H1 (cell line): ENCODE measurements around the gene NEDD4L. TPM values are rescaled to one million over a fixed set of nuclear protein-coding genes. Genes with fewer than 3 reads are reported as not detected.

Source experiments
- CTCF ChIA-PET: fragments of 300-600 bp; sonication (Branson Sonifier 250); formaldehyde crosslinking; loops from one replicate; lab custom pipeline; 2021; ENCODE audit not compliant: partially characterized antibody; lab: Charles Lee
- POLR2A ChIA-PET: fragments of 300-600 bp; sonication (Branson Sonifier 250); formaldehyde crosslinking; loops from one replicate; lab custom pipeline; 2021; ENCODE audit warnings: inconsistent platforms; ENCODE audit not compliant: partially characterized antibody; lab: Charles Lee
- DNase-seq, 2 experiments: peaks; one replicate each; pipeline versions ENCODE4 v3.0.0 to v3.0.0-alpha.2; 2010 to 2022; ENCODE audit warnings: low spot score in 2 of 2, low read depth in 1 of 2, mixed read lengths in 1 of 2
- FAIRE-seq: peaks from 2 replicates; lab custom pipeline; 2011; peaks lifted over from hg19 to GRCh38; lab: Jason Lieb, UNC
- H2AFZ ChIP-seq: 2 replicates; pipeline ENCODE4 v1.8.1; 2012; ENCODE audit warnings: low read length, inconsistent platforms
- H2AK5ac ChIP-seq: 2 replicates; pipeline ENCODE4 v1.6.1; 2013; ENCODE audit warnings: low read depth, low read length
- H2BK120ac ChIP-seq: replicated peaks from 2 replicates; pipeline ENCODE3; 2013; ENCODE audit warnings: low read depth, low read length, inconsistent platforms
- H2BK12ac ChIP-seq: 2 replicates; pipeline ENCODE4 v1.6.1; 2013; ENCODE audit warnings: low read depth, low read length
- H2BK15ac ChIP-seq: 2 replicates; pipeline ENCODE4 v1.6.1; 2013; ENCODE audit warnings: low read length
- H2BK20ac ChIP-seq: 2 replicates; pipeline ENCODE4 v1.6.1; 2013; ENCODE audit warnings: low read length
- H2BK5ac ChIP-seq: 2 replicates; pipeline ENCODE4 v1.6.1; 2013; ENCODE audit warnings: low read depth, low read length
- H3K14ac ChIP-seq: 2 replicates; pipeline ENCODE4 v1.6.1; 2013; ENCODE audit warnings: inconsistent platforms; ENCODE audit not compliant: insufficient read length
- H3K18ac ChIP-seq: 2 replicates; pipeline ENCODE4 v1.6.1; 2013; ENCODE audit warnings: low read length; ENCODE audit errors: extremely low read depth
- H3K23ac ChIP-seq: 2 replicates; pipeline ENCODE4 v1.6.1; 2013; ENCODE audit warnings: inconsistent platforms; ENCODE audit not compliant: insufficient read length
- H3K23me2 ChIP-seq: 2 replicates; pipeline ENCODE4 v1.6.1; 2013; ENCODE audit warnings: low read depth, low read length
- H3K27ac ChIP-seq: 2 replicates; pipeline ENCODE4 v1.6.1; 2011; ENCODE audit warnings: low read depth, low read length, inconsistent platforms
- H3K27me3 ChIP-seq, 4 experiments: replicated peaks in 1 of 4; 1 replicate in 1 of 4; 2 replicates in 3 of 4; pipeline versions ENCODE4 v1.6.1 to v1.8.1; 2011 to 2013; ENCODE audit warnings: low read length in 3 of 4, mild to moderate bottlenecking in 3 of 4, inconsistent platforms in 2 of 4, mixed read lengths in 2 of 4, moderate library complexity in 1 of 4; ENCODE audit not compliant: control insufficient read depth in 3 of 4, insufficient read depth in 3 of 4; ENCODE audit errors: extremely low read depth in 1 of 4
- H3K36me3 ChIP-seq, 4 experiments: 2 replicates each; pipeline versions ENCODE4 v1.6.1 to v1.8.1; 2011 to 2013; ENCODE audit warnings: mild to moderate bottlenecking in 4 of 4, low read length in 3 of 4, moderate library complexity in 2 of 4, control low read depth in 1 of 4, inconsistent platforms in 1 of 4; ENCODE audit not compliant: insufficient read depth in 4 of 4, control insufficient read depth in 2 of 4
- H3K4ac ChIP-seq: replicated peaks from 2 replicates; pipeline ENCODE3; 2013; ENCODE audit warnings: low read length, low read depth, mixed read lengths, inconsistent platforms; ENCODE audit not compliant: insufficient read length
- H3K4me1 ChIP-seq, 4 experiments: replicated peaks in 1 of 4; 1 replicate in 1 of 4; 2 replicates in 3 of 4; pipeline versions ENCODE4 v1.6.1 to v1.8.1; 2011 to 2013; ENCODE audit warnings: low read length in 3 of 4, inconsistent platforms in 2 of 4, mixed read lengths in 1 of 4; ENCODE audit not compliant: insufficient read depth in 4 of 4, control insufficient read depth in 3 of 4
- H3K4me2 ChIP-seq, 2 experiments: 2 replicates each; pipeline versions ENCODE4 v1.6.1 to v1.8.1; 2011 to 2013; ENCODE audit warnings: low read depth in 2 of 2, low read length in 2 of 2, control low read depth in 1 of 2, inconsistent platforms in 1 of 2, mild to moderate bottlenecking in 1 of 2; ENCODE audit not compliant: insufficient read depth in 1 of 2
- H3K4me3 ChIP-seq, 4 experiments: fragments of 200-600, 300-600 bp in 1 of 4; sonication (generic), shearing (Covaris generic), sonication (Bioruptor Twin) in 1 of 4; 2 replicates each; pipeline versions ENCODE4 v1.5.1 to v1.8.1; 2011 to 2016; ENCODE audit warnings: low read length in 4 of 4, low read depth in 3 of 4, control low read depth in 2 of 4, inconsistent platforms in 2 of 4, mild to moderate bottlenecking in 2 of 4, mixed read lengths in 1 of 4, moderate library complexity in 1 of 4; ENCODE audit not compliant: insufficient read depth in 2 of 4; ENCODE audit errors: extremely low read depth in 1 of 4
- H3K56ac ChIP-seq: replicated peaks from 2 replicates; pipeline ENCODE3; 2013; ENCODE audit warnings: low read depth, mild to moderate bottlenecking, mixed read lengths, low read length, inconsistent platforms; ENCODE audit not compliant: insufficient read length
- H3K79me1 ChIP-seq: 2 replicates; pipeline ENCODE4 v1.6.1; 2013; ENCODE audit warnings: low read depth, low read length, control low read depth
- H3K79me2 ChIP-seq, 2 experiments: 2 replicates each; pipeline versions ENCODE4 v1.6.1 to v1.8.1; 2012 to 2013; ENCODE audit warnings: low read length in 2 of 2, mild to moderate bottlenecking in 2 of 2, inconsistent platforms in 1 of 2; ENCODE audit not compliant: insufficient read depth in 2 of 2, control insufficient read depth in 1 of 2
- H3K9ac ChIP-seq, 4 experiments: replicated peaks in 1 of 4; 1 replicate in 1 of 4; 2 replicates in 3 of 4; pipeline versions ENCODE4 v1.6.1 to v1.8.1; 2011 to 2013; ENCODE audit warnings: low read depth in 3 of 4, low read length in 3 of 4, control low read depth in 2 of 4, mild to moderate bottlenecking in 2 of 4, moderate library complexity in 2 of 4, inconsistent platforms in 1 of 4; ENCODE audit errors: extremely low read depth in 1 of 4
- H3K9me3 ChIP-seq, 2 experiments: 2 replicates each; pipeline versions ENCODE4 v1.6.1 to v1.8.1; 2012 to 2013; ENCODE audit warnings: mild to moderate bottlenecking in 2 of 2, moderate library complexity in 2 of 2, control low read depth in 1 of 2, inconsistent platforms in 1 of 2, low read depth in 1 of 2, low read length in 1 of 2, mixed read lengths in 1 of 2; ENCODE audit not compliant: insufficient read depth in 2 of 2
- H4K20me1 ChIP-seq, 2 experiments: replicated peaks in 1 of 2; 2 replicates each; pipeline versions ENCODE3 to v1.8.1; 2011 to 2013; ENCODE audit warnings: inconsistent platforms in 2 of 2, low read length in 2 of 2, mild to moderate bottlenecking in 1 of 2; ENCODE audit not compliant: insufficient read depth in 2 of 2, control insufficient read depth in 1 of 2
- H4K5ac ChIP-seq: 2 replicates; pipeline ENCODE4 v1.6.1; 2013; ENCODE audit warnings: low read length, low read depth, mixed read lengths, inconsistent platforms; ENCODE audit not compliant: insufficient read length
- H4K8ac ChIP-seq: 2 replicates; pipeline ENCODE4 v1.8.0; 2013; ENCODE audit warnings: mild to moderate bottlenecking, moderate library complexity, low read length, inconsistent platforms; ENCODE audit not compliant: insufficient read depth; ENCODE audit errors: extremely low read depth
- H4K91ac ChIP-seq: replicated peaks from 2 replicates; pipeline ENCODE3; 2013; ENCODE audit warnings: low read length, mixed read lengths, inconsistent platforms; ENCODE audit not compliant: insufficient read length
- GTF2F1 ChIP-seq: IDR thresholded peaks from 2 replicates; pipeline ENCODE4 v1.6.1; 2012; ENCODE audit warnings: low read depth, low read length, improper control_type of control experiment, borderline replicate concordance
- whole genome bisulfite sequencing, 2 experiments: shearing (Covaris generic) in 1 of 2; methylation state at CpG; one replicate each; pipeline versions ENCODE4 v1.1.6 to v1.1.7; 2013 to 2015; ENCODE audit warnings: low lambda C conversion rate in 2 of 2, mixed read lengths in 2 of 2, inconsistent platforms in 1 of 2, low coverage in 1 of 2, missing lambda C conversion rate in 1 of 2; ENCODE audit not compliant: insufficient replicate concordance in 2 of 2, insufficient coverage in 1 of 2, insufficient read length in 1 of 2; ENCODE audit errors: extremely low coverage in 1 of 2, missing lambda C conversion rate in 1 of 2; 5-methylcytosine and 5-hydroxymethylcytosine counted together
- polyA plus RNA-seq, 7 experiments: library from polyadenylated mRNA; depleted of rRNA in 3 of 7; stranded (reverse) in 5 of 7; unstranded in 2 of 7; fragments of >200 nt in 5 of 7; fragments of 200-250 nt in 2 of 7; gene quantifications; 1 replicate in 5 of 7; 2 replicates in 1 of 7; 4 replicates in 1 of 7; pipeline versions ENCODE4 v1.2.1 to v1.2.3, GENCODE V29; 2011 to 2013; ENCODE audit warnings: missing spikeins in 2 of 7, mixed read lengths in 2 of 7
- total RNA-seq: library from RNA; stranded (reverse); fragmentation: NEBNext Ultra II Directional; extraction: Animal tissue kit (Norgen Biotek cat#: 25700); gene quantifications from 2 replicates; pipeline ENCODE4 v1.2.1, GENCODE V29; 2021

Gene NEDD4L
- total and polyA plus RNA-seq, 2 of the 8 experiments (the other 6 are each of a cell fraction or from before 2014, with no cell fraction given): 37.3 to 69.8 TPM

- H3K4ac ChIP-seq: no peak overlapping the region
- no peak overlapping the region for H2AK5ac ChIP-seq
- CTCF ChIA-PET: interaction anchor here (0.9 to 5.2 kb wide), 6 partner anchors 11 to 347 kb away, joined by 3 to 31 read pairs (median 5); no protein-coding TSS in a partner anchor
- no peak overlapping the region for H3K27ac ChIP-seq
- H3K4me2 ChIP-seq: no peak overlapping the region
- H3K56ac ChIP-seq: no peak overlapping the region
- H2AFZ ChIP-seq: no peak overlapping the region
- H3K79me2 ChIP-seq: no peaks in the 10 kb centered on the region
- POLR2A ChIA-PET: no interaction called here
- no peak overlapping the region for H2BK12ac ChIP-seq
- DNase-seq: no peak
- H3K36me3 ChIP-seq: no peaks in the 10 kb centered on the region
- no peak overlapping the region for H3K4me3 ChIP-seq
- H4K91ac ChIP-seq: no peak overlapping the region
- 0 out of 7 replicates have a peak, but pooled peaks cover 0 to 2% (median 0%) of the 10 kb centered on the region in 4 experiments for H3K27me3 ChIP-seq
- no peaks in the 10 kb centered on the region for H3K79me1 ChIP-seq
- no peak overlapping the region for H3K23ac ChIP-seq
- peak overlapping the region; percentile 1; the same call in 1 of the 2 replicates for H4K8ac ChIP-seq
- H3K9me3 ChIP-seq: no peaks in the 10 kb centered on the region
- peaks cover 0 to 4% of the 10 kb centered on the region in 2 experiments for H4K20me1 ChIP-seq
- no peak overlapping the region for H2BK120ac ChIP-seq
- no peak for FAIRE-seq
- H2BK5ac ChIP-seq: no peak overlapping the region
- H3K4me1 ChIP-seq: no peaks in the 10 kb centered on the region
- no peak overlapping the region for H3K18ac ChIP-seq
- no peak overlapping the region for H3K9ac ChIP-seq
- H2BK15ac ChIP-seq: no peak overlapping the region
- peaks cover 6% of the 10 kb centered on the region; the same call in 1 of the 2 replicates for H3K23me2 ChIP-seq
- no peak for TF ChIP-seq GTF2F1
- H2BK20ac ChIP-seq: no peak overlapping the region
- no peak overlapping the region for H4K5ac ChIP-seq
- H3K14ac ChIP-seq: no peak overlapping the region
- WGBS, 2 experiments: 90% methylated on average over 15 of the region's 16 CpGs; no CpG with 5 or more reads in 1 of the 2 experiments
Observed at GRCh38 chr18:58416704-58417683, 373.0 kb downstream of the NEDD4L start.
